ENCODE results near the gene GCK. TPM values are rescaled to one million over a fixed set of nuclear protein-coding genes. Genes with fewer than 3 reads are reported as not detected.

The GCK gene
- total RNA-seq, 1 experiment from 2014 or later: not detected

DNA sequence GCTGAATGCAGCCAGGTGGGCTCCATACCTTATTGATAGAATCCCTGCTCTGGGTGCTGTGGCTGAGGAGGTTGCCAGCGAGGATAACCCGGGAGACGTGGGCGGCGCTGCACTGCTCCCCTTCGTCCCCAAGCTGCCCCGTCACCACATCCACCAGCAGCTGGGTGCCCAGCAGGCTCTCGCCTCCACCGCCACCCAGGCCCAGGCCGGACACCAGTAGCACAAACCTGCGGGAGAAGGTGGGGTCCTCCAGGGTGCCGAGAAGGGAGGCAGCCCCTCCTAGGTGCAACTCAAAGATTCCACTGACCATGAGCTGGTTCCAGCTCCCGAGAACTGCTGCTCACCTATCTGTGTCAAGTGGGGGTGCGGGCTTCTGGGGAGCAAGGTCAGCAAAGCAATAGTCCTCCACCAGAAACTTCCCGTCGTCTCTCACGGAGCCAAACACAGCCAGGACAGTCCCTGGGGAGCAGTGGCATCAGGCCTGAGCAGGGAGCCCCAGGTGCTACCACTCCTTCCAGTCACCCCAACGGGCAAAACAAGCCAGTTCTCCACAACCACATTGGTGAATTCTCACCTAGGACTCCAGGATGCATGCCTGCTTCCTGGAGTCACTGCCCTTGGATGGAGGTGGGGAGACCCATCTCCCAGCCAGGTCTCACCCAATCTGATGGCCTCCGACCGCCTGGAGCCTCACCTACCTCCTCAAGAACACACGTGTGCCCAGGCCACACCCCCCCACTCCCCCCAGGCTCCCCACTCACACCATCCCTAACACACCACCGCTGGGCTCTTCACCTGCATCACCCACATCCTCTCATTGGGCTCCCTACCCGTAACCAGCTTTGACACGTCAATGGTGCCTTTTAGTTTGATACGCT is 72.2 kb downstream of the GCK start:
- no TSS peak for BruUV-seq (replicated peaks)
- intact Hi-C loops (cut with micrococcal nuclease): no loop called here
- Histone ChIP-seq H3K36me3 (ENCODE audit: low read depth, low read length) (peaks cover 24% of the 10 kb centered on the region), H3K9me2 (replicated peaks; ENCODE audit: low read length) (no peaks in the 10 kb centered on the region), H3K27ac (ENCODE audit: low read length) (no peak overlapping the region), H3K4me2 (ENCODE audit: low read length) (no peak overlapping the region), H3K4me1 (ENCODE audit: insufficient read depth, low read length) (peaks cover 5% of the 10 kb centered on the region), H2AFZ (ENCODE audit: low read length) (no peak overlapping the region), H3K4me3 (ENCODE audit: low read length) (no peak overlapping the region), H3K79me2 (ENCODE audit: low read length) (peaks cover 27% of the 10 kb centered on the region), H3K27me3 (ENCODE audit: low read length) (no peaks in the 10 kb centered on the region), H3K9ac (ENCODE audit: low read length) (no peak overlapping the region), H3F3A (ENCODE audit: low read length, unreplicated experiment) (no peaks in the 10 kb centered on the region), H3K9me3 (ENCODE audit: low read length) (no peaks in the 10 kb centered on the region), H4K20me1 (ENCODE audit: low read length) (no peaks in the 10 kb centered on the region)
- POLR2A ChIA-PET (ENCODE audit: unreplicated experiment): no interaction called here
- DNase-seq: no peak
- TF ChIP-seq, protein P1, sequence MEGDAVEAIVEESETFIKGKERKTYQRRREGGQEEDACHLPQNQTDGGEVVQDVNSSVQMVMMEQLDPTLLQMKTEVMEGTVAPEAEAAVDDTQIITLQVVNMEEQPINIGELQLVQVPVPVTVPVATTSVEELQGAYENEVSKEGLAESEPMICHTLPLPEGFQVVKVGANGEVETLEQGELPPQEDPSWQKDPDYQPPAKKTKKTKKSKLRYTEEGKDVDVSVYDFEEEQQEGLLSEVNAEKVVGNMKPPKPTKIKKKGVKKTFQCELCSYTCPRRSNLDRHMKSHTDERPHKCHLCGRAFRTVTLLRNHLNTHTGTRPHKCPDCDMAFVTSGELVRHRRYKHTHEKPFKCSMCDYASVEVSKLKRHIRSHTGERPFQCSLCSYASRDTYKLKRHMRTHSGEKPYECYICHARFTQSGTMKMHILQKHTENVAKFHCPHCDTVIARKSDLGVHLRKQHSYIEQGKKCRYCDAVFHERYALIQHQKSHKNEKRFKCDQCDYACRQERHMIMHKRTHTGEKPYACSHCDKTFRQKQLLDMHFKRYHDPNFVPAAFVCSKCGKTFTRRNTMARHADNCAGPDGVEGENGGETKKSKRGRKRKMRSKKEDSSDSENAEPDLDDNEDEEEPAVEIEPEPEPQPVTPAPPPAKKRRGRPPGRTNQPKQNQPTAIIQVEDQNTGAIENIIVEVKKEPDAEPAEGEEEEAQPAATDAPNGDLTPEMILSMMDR (conservative IDR thresholded peaks at IDR 0.05; ENCODE audit: low read depth, low read length): no peak
- no peak for TF ChIP-seq EZH2 (IDR thresholded peaks at IDR 0.05; ENCODE audit: low read length, unreplicated experiment)
- TF ChIP-seq EZH2phosphoT487 (IDR thresholded peaks at IDR 0.05; ENCODE audit: borderline replicate concordance, low read length): no peak
- CTCF ChIA-PET: no interaction called here
- no peak for ATAC-seq

GRCh38 chr7:44116087-44116788 is 73.0 kb downstream of the GCK start:
- BruUV-seq (replicated peaks): no TSS peak
- CTCF ChIA-PET: no interaction called here

More at GRCh38 chr7:44116087-44116788, 73.0 kb downstream of the GCK start:
- POLR2A ChIA-PET (ENCODE audit: unreplicated experiment): no interaction called here
- DNase-seq (no peak), ATAC-seq (no peak)
- no peak overlapping the region for H3K4me2 ChIP-seq (ENCODE audit: low read length)
- H3K9me2 ChIP-seq (replicated peaks; ENCODE audit: low read length): no peaks in the 10 kb centered on the region
- TF ChIP-seq EZH2 (IDR thresholded peaks at IDR 0.05; ENCODE audit: low read length, unreplicated experiment) (no peak), EZH2phosphoT487 (IDR thresholded peaks at IDR 0.05; ENCODE audit: borderline replicate concordance, low read length) (no peak)
- TF ChIP-seq, protein P1 (conservative IDR thresholded peaks at IDR 0.05; ENCODE audit: low read depth, low read length): no peak
- H3K27me3 ChIP-seq (ENCODE audit: low read length): no peaks in the 10 kb centered on the region
- no peak overlapping the region for H3K27ac ChIP-seq (ENCODE audit: low read length)
- H3K4me3 ChIP-seq (ENCODE audit: low read length): no peak overlapping the region
- H3K9me3 ChIP-seq (ENCODE audit: low read length): no peaks in the 10 kb centered on the region
- H4K20me1 ChIP-seq (ENCODE audit: low read length): no peaks in the 10 kb centered on the region
- H3K4me1 ChIP-seq (ENCODE audit: insufficient read depth, low read length): no peaks in the 10 kb centered on the region; the same call in 1 of the 2 replicates
- H3K79me2 ChIP-seq (ENCODE audit: low read length): peaks cover 19% of the 10 kb centered on the region
- intact Hi-C loops (cut with micrococcal nuclease): no loop called here
- peaks cover 20% of the 10 kb centered on the region for H3K36me3 ChIP-seq (ENCODE audit: low read depth, low read length)
- no peaks in the 10 kb centered on the region for H3F3A ChIP-seq (ENCODE audit: low read length, unreplicated experiment)
- no peak overlapping the region for H2AFZ ChIP-seq (ENCODE audit: low read length)
- no peak overlapping the region for H3K9ac ChIP-seq (ENCODE audit: low read length)
